ENCODE results near the gene BCORL1.

BCORL1 gene, protein sequence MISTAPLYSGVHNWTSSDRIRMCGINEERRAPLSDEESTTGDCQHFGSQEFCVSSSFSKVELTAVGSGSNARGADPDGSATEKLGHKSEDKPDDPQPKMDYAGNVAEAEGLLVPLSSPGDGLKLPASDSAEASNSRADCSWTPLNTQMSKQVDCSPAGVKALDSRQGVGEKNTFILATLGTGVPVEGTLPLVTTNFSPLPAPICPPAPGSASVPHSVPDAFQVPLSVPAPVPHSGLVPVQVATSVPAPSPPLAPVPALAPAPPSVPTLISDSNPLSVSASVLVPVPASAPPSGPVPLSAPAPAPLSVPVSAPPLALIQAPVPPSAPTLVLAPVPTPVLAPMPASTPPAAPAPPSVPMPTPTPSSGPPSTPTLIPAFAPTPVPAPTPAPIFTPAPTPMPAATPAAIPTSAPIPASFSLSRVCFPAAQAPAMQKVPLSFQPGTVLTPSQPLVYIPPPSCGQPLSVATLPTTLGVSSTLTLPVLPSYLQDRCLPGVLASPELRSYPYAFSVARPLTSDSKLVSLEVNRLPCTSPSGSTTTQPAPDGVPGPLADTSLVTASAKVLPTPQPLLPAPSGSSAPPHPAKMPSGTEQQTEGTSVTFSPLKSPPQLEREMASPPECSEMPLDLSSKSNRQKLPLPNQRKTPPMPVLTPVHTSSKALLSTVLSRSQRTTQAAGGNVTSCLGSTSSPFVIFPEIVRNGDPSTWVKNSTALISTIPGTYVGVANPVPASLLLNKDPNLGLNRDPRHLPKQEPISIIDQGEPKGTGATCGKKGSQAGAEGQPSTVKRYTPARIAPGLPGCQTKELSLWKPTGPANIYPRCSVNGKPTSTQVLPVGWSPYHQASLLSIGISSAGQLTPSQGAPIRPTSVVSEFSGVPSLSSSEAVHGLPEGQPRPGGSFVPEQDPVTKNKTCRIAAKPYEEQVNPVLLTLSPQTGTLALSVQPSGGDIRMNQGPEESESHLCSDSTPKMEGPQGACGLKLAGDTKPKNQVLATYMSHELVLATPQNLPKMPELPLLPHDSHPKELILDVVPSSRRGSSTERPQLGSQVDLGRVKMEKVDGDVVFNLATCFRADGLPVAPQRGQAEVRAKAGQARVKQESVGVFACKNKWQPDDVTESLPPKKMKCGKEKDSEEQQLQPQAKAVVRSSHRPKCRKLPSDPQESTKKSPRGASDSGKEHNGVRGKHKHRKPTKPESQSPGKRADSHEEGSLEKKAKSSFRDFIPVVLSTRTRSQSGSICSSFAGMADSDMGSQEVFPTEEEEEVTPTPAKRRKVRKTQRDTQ (N-terminal part only)

DNA sequence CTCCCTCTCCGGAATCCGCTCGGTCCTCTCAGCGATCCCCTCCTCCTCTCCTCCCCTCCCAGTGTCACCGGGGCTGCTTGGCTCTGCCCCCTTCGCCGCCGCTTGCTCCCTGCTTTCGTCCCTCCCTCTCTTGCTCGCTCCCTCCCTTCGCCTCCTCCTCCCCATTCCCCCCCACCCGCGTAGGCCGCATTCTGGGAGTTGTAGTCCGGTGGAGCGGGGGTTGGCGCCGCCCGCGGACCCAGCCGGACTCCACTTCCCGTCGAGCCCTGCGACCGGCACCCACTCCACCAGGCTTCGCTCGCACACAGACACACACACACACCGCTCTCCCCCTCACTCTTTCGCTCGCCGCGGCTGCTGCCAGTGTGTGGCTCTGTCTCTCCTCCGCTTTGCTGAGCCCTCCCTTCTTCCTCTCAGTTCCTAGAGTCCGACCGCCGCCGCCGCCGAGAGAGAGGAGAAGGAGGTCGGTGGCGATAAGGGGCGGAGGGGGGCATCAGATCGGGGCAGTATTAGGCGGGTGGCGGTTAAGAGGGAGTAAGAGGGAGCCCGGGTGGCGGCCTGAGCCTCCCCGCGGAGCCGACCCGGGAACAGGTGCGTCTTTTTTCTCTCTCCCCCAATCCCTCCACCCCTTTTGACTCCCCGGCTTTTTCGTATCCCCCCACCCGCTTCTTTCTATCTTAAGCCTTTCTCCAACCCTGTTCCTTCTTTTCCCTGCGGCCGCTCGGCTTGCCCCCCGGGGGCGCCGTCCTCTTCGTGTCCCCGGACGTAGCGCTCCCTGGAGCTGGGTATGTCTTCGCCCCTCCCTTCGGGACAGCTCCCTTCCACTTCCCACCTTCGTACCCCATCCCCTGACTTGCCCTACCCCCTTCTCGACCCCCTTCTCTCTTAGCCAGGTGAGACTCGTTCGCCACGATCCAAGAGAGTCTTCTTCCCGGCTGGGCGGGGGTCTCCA is at the start of gene BCORL1:
Gene BCORL1, plus strand, starts transcription at position 336 of the 952 bp plus-strand sequence. CDS start 22,597 bp downstream, outside the sequence.
- DNase-seq: peak; percentile 94

DNA sequence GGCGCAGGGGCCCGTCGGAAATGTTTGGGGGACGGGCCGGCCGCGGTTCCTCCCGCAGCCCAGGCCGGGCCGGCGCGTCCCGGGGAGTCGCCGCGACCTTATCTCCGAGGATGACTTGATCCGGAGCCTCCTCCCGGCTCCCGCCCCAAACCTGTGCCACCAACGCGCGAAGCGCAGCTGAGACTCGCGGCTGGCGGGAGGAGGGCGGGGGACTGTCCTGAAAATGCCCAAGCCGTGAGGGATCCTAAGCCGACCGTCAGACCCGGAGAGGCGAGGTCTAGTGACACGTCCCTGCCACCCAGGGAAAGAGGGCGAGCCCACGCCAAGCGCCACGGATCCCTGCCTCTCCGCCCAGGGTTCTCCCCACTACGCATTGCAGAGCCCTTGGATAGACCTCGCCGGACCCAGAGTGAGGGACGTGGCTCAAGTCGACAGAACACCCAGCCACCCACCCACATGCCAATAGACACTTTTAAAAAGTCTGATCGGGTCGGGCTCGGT is 49.6 kb upstream of the BCORL1 start:
- no peak for DNase-seq

DNA sequence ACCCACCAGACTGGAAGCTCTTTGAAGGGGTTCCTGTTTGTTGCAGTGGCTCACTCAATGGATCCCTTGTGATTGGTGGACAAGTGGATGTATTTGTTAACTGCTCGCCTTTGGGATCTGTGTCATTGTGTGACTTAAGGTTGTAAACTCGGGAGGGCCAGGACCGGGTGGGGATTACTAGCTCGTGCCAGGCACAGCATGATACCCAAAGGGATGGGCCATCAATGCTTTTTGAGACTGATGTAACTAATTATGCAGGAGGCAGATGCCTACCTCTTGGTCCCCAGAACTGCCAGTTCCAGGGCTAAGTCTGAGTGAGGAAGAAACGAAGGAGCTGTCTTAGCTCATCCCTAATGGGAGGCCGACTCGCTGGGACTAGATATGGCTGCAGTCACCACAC is 48.7 kb upstream of the BCORL1 start:
- DNase-seq: no peak

DNA sequence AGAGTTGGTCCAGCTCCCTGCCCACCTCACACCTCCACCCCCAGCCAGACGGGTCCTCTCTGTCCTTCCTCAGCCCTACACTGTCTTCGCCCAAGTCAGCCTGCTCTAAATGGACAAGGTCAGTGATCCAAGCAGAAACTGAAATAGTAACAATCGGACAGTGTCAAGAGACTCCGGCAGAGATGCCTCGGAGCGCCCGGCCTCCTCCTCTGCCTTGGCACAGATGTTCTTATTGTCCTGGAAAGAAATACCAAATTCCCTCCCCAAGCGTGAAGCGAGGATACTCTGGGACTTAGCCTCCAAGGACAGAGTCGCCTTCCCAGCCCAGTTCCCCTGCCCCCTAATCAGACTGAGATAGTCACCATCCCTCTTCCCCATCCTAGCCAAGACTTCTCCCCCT is 48.0 kb upstream of the BCORL1 start:
- DNase-seq: no peak

DNA sequence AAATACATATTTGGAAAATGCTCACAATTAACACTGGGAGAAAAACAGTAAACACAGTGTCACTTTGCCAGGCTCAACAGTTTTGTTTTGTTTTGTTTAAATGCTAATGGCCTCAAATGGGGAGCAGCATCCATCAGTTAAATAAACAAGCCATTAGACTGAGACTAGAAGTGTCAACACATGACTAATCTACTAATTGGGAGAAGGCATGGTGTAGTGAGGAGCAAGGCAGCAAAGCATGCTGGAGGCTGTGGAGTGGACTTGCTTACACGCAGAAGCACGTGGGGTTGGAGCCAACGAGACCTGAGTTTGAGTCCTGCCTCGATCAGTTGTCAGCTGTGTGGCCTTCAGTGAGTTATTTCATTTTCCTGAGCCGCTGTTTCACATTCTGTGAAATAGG is 47.5 kb upstream of the BCORL1 start:
- DNase-seq: no peak

DNA sequence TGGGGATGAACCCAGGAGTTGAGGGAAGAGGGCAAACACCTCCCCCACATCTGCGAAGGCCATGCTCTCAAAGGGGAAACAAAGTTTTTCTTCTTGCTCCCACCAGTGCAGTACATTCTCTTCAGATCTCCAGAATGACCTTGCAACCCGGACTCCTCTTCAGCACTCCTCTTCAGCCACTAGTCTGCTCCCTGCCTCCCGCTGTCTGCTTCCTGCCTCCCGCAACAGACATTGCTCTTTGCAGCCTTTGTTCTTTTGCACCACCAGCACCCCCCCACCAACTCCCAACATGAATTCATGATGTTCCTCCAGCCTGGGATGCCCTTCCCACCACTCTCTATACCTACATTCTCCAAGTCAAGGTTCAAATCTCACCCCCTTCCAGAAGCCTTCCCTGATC is 44.4 kb upstream of the BCORL1 start:
- no peak for DNase-seq

DNA sequence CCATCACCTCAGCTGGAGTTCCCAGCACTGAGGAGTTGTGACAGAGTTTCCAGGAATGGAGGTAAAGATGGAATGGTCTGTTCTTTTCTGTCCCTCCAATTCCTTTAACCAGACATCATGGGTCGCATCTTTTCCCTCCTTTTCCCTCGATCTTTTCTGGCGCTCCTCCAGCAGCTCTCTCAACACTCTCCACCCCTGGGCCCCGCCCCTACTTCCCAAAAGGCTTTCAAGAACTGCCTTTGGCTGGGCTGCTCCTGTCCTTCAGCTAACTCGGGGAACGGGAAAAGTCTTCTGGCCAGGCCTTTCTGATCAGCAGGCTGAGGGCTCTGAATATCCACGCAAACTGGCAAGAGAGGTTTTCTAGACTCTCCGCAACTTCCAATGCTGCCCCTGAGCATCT is 42.4 kb upstream of the BCORL1 start:
- no peak for DNase-seq

DNA sequence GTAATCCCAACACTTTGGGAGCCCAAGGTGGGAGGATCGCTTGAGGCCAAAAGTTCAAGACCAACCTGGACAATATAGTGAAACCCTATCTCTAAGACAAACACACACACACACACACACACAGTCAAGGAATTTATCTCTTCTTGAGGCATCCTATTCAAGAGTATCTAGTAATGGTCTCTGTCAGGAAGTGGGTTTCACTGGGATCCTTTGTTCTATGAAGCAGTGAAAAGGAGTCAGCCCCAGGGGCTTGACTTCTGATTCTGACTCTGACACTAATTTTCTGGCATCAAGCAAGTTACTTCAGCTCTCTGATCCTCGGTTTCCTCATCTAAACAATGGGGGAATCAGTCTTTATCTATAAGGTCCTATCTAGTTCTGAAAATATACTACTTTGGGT is 41.7 kb upstream of the BCORL1 start:
- DNase-seq: no peak

DNA sequence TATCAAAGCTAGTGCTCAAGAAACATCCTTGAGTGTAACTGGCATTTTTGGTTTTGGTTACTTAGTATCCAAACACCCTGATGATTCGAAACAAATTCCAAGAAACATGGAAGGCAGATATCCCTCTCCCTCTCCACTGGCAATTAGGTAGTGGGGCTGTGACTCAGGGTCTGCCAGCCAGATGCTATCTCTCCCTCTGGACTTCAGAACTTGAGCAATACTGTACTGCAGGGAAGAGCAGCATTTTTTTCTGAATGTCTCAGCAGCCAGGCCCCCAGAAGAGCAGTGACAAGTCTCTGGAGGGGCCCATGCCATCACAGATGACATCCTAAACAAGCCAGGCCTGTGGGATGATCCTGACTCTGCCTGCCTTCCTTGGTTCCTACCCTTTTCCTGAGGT is 37.3 kb upstream of the BCORL1 start:
- no peak for DNase-seq

DNA sequence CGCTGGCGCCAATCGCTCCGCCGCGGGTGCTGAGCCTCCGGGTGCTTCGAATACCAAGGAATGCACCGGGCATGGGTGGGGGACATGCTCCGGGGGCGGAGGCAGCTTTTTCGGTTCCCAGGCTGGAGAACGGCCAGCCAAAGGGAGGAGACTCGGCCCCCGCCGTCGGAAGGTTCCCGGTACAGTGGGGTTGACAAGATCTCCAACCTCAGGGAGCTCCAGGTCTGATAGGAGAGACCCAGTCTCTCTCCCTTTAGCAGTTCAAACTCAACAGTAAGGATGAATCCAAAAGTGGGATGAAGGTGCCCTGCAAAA is 29.1 kb upstream of the BCORL1 start:
- DNase-seq: no peak

DNA sequence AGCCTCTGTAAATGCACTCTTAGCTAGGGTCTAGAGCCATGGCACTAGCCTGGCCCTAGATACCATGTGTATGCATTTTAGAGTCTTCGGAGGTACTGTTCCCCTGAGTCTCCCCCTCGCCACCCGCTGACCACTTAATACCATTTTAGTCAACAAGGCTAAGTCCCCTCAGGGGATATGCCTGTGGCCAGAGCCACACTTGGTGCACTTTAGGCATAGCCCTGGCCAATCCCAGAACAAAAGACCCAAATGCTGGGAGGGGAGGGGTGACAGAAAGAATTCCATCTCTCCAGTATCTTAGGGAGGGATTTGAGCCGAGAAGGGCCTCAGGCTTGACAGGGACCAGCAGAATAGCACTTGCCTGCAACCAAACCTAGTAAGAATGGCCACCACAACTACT is 28.6 kb upstream of the BCORL1 start:
- DNase-seq: no peak

DNA sequence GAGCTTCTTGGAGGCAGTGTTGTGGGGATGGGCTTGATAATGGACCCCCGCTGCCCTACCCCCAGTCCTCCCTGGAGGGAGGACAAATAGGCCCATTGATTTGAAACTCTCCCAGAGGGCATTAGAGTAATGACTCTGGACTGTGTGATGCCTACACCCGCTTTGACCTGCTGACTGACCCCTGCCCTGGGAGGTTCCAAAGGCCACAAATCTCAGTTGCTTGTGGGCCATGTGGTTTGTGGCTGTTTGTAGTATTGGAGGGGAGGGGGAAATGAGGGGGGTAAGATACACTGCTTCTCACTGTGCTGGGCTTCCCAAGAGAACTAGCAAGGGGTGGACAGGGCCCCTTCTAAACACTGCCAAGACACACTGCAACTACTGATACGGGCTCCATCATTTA is 27.6 kb upstream of the BCORL1 start:
- no peak for DNase-seq

DNA sequence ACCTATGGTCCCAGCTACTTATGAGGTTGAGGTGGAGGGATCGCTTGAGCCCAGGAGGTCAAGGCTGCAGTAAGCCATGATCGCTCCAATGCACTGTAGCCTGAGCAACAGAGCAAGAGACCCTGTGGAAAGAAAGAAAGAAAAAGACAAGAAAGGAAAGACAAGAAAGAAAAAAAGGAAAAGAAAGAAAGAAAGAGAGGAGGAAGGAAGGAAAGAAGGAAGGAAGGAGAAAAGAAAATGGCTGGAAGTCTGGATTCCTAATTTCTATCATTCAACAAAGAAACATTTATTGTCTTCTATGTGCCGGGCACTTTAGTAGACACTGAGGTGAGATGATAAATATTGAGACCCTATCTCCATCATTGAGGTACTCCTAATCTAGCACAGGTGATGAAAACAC is 26.8 kb upstream of the BCORL1 start:
- no peak for DNase-seq

DNA sequence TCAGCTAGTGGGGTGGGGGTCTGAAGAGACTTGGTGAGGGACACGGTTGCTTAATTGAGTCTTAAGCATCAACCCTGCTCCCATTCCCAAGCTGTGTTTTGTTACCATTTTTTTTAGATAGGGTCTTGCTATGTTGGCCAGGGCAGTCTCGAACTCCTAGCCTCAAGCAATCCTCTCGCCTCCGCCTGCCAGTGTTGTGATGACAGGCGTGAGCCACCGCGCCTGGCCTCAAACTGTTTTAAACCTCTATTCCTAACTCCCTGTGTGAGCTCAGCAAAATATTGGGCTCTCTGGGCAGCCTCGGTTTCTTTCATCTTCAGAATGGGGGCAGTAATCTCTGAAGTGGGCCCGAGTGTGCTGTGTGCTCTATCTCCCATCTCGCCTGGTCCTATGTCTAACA is 26.3 kb upstream of the BCORL1 start:
- DNase-seq: no peak

DNA sequence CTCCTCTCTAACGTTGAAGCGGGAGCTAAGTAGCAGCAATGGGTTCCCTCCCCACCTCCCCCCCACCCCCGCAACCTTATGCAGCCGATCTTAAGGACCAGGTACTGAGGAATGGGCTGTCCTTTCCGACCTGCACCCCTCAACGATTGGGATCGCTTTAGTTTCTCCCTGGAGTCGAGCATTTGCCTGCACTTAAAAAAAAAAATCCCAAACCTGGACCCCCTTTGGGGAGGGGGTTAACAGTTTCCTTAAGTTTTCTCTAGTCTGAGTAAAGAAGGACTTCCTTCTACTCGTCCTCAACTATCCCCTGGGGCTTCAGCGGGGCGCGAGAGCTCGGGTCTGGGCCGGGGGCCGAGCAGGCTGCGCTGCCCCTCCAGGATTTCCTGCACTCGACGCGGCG is 25.7 kb upstream of the BCORL1 start:
- no peak for DNase-seq

DNA sequence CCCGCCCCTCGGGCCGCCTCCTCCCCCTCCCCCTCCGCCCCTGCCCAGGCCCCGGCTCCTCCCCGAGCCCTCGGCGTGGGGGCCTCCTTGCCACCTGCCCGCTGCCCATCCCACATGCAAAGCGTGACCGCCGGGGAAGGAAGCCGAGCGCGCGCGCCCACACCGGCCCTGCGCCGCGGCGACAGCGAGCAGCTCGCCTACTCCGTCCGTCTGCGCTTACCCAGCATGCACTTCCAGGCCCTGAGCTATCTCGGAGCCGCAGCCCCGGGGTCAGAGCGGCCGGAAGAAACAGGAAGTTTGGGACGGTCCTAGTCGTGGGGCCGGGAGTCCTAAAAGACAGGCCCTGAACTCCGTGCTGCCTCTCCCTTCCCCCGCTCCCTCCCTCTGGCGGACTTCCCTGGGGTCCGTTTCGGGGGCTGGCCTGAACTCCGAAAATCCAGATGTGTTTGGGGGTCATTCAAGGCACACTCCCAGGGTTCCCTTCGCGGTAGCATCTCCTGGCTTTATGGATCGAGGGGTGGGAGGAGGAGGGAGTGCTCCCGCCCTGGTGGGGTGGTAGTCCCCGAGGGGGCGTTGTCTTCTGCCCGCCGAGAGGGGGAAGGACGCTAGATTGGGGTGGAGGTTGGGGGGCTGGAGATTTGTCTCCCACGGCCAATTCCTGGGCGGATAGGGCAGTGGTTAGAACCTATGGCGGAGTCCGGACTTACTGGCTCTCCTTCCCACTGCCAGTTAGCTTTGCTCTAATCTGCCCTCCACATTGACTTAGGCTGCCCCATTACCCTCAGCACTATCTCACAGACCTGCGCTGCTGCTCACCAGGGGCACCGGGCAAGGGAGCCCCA is 25.0 kb upstream of the BCORL1 start:
- peak; percentile 25 for DNase-seq

DNA sequence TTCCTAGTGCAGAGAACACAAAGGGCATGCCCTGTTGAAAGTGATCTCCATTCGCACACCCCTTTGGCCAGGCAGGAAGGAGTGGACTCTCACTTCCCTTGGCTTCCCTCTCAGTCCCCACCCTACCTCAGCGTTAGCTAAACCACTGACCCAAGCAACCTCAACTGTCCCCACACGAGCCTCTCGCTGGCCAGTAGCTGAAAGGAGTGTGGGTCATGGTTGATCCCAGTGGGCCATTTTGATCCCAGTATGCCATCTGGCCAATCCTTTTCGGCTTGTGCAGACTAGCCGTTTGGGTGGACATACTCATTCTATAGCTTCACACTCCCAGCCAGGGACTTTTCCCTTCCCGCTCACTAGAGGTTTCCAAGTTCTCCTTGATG is 24.4 kb upstream of the BCORL1 start:
- DNase-seq: no peak

DNA sequence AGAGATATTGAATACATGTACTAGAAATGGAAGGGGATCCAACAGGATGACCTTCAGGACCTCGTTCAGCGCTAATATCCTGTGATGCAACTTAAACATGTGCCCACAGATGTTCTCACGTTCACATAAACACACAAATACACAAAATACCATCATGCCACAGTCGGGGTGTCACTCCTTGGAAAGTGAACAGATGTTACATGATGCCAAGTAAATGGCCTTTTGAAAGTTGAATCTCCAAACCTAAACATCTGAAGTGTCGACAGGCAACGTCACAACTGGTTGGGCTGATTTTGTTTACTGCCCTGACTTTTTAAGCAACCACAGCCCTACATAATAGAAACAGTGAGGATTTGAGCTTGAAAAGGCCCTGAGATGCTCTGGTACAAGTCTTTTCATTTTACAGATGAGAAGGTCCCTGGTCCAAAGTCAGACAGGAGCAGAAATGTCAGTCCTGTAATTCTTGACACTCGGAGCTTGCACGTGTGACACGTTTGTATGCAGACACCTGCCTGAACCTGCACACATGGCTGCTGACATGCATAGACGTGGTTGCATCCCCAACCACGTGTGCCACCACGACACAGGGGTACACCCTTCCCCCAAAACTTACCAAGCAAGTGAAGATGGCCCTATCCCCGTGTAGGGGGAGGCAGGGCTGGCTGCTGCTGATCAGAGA is 23.5 kb upstream of the BCORL1 start:
- DNase-seq: no peak

DNA sequence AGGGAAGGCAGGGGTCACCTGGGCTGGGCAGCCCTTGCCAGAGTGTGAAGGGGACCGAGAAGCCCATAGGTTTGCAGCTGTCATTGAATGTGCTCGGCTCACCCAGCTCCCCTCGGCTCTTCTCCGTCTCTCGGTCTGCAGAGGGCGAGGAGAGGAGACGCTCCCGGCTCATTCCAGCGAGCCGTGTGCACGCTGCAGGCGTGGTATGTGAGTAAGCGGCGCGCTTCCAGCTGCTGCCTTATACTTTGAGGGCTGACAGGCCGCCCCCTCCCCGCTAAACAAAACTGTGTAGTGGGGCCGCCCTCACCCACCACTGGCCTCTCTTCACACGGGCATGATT is 23.0 kb upstream of the BCORL1 start:
- DNase-seq: no peak

DNA sequence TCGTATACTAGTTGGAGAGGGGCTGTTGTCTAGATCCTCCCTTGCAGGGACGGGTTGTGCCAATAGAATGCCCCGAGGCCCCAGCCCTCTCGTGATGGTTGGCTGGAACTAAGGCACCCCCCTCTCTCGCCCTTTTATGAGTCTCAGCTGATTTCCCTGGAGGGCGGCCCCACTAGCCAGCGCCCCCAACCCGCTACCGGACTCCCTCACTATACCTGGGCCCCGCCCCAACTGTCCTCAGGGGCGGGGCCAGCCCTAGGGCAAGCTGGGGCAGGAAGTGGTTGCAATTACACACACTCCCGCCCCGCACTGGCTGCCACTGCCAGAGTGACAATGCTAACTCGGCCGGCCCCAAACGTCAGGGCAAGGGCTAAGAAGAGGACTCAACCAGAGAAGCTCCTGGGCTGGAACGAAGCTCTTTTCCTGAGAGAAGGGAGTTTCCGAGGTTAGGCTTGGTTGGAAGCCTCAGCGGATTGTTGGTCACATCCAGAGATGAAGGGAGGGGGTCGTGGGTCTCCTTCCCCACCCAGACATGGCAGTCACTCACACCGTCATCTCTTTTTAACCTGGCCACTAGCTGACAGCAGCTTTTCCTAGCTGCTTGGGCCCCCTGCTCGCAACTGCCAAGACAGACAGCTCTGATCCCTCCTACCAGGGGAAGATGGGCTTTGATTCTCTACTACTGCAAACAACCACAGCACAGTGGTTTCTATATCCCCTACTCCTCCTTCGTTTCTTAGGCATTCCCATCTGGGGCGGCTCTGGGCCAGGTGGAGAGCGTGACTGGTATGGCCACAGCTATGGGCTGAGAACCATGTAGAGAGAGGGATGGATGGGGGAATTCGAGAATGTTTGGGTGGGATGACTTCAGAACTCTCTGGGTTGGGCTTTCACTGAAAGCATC is 21.0 kb upstream of the BCORL1 start:
- DNase-seq: peak; percentile 14

All from NCI-H1092 treated with DMSO at 0.1 percent for 48 hours (cell line).